ENCODE data around the gene CHADL. TPM values are rescaled to one million over a fixed set of nuclear protein-coding genes. Genes with fewer than 3 reads are reported as not detected.

CHADL gene
- total RNA-seq, 3 donors from 2014 or later: 1.1 to 8.8 (median 1.9) TPM

DNA sequence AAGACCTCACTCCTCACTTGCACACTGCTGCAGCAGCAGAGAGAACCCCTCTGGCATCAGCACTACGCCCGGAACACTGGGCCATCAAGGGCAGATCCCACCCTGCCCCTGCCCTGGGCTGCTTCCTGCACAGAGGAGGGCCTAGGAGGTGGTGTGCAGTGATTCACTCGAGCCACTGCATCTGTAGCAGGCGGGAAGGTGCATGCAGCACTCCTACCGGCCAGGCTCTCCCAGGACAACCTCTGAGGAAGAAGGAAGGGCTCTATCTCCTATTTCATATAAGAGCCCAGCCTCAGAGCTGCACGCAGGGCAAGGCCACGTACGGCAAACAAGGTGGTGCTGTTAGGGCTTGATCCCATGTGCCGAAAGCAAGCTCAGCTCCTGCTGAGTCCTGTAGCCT, 31.1 kb upstream of the CHADL start:
- ATAC-seq (no peak), DNase-seq (no peak)
- Histone ChIP-seq H3K4me1 (ENCODE audit: low read depth) (no peaks in the 10 kb centered on the region), H3K9me3 (no peaks in the 10 kb centered on the region), H3K36me3 (ENCODE audit: low read depth) (no peaks in the 10 kb centered on the region), H3K4me3 (no peak overlapping the region)
- intact Hi-C loops (cut with DNase I, micrococcal nuclease): no loop called here
- TF ChIP-seq, protein P1, sequence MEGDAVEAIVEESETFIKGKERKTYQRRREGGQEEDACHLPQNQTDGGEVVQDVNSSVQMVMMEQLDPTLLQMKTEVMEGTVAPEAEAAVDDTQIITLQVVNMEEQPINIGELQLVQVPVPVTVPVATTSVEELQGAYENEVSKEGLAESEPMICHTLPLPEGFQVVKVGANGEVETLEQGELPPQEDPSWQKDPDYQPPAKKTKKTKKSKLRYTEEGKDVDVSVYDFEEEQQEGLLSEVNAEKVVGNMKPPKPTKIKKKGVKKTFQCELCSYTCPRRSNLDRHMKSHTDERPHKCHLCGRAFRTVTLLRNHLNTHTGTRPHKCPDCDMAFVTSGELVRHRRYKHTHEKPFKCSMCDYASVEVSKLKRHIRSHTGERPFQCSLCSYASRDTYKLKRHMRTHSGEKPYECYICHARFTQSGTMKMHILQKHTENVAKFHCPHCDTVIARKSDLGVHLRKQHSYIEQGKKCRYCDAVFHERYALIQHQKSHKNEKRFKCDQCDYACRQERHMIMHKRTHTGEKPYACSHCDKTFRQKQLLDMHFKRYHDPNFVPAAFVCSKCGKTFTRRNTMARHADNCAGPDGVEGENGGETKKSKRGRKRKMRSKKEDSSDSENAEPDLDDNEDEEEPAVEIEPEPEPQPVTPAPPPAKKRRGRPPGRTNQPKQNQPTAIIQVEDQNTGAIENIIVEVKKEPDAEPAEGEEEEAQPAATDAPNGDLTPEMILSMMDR (IDR thresholded peaks at IDR 0.05): no peak

DNA sequence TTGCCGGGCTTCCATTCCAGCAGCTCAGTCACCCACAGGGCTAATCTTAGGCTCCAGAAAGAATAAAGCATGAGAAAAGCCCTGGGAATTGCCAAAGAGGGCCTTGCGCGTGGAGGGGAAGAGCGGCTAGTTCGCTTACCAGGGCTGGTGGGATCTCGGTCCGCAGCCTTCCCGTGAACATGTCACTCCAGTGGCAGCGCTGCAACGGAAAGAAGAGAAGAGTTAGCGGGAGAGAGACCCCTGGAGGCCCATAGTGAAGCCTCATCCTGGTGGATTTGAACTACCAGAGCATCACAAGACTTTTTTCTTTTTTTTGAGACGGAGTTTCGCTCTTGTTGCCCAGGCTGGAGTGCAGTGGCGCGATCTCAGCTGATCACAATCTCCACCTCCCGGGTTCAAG, 27.2 kb upstream of the CHADL start:
- TF ChIP-seq, protein P1 (IDR thresholded peaks at IDR 0.05): no peak
- no peak for DNase-seq
- Histone ChIP-seq H3K4me1 (ENCODE audit: low read depth) (no peaks in the 10 kb centered on the region), H3K36me3 (ENCODE audit: low read depth) (no peaks in the 10 kb centered on the region), H3K9me3 (no peaks in the 10 kb centered on the region), H3K4me3 (no peak overlapping the region)
- intact Hi-C loops (cut with DNase I, micrococcal nuclease): no loop called here
- no peak for ATAC-seq

DNA sequence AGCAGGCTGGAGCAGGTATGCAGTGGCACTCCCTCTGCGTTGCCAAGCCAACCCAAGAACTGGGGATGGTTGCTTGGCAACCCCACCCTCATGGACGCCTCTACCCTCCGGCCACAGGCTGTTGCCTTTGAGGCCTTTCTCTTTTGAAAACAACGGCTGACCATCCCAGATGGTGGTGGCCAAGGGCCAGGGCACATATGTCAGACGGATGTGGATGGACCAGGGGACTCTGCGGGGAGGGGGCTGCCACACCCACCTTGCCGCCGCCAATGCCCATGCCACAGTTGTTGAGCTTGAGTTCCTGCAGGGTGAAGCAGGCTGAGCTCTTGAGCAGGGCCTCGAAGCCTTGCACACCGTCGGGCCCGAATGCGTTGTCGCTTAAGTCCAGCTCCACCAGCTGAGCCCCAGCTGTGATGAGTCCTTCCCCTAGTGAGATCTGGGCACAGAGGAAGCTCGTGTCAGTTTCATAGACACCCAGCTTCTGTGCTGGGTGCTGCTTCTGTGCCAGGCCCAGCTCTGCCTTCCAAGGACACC, 23.7 kb upstream of the CHADL start:
- peaks cover 3% of the 10 kb centered on the region for H3K36me3 ChIP-seq (ENCODE audit: low read depth)
- H3K9me3 ChIP-seq: no peaks in the 10 kb centered on the region
- no peak overlapping the region for H3K4me3 ChIP-seq
- ATAC-seq (no peak), DNase-seq (no peak)
- TF ChIP-seq, protein P1 (IDR thresholded peaks at IDR 0.05): no peak
- intact Hi-C loops (cut with DNase I, micrococcal nuclease): no loop called here
- H3K4me1 ChIP-seq (ENCODE audit: low read depth): no peaks in the 10 kb centered on the region

DNA sequence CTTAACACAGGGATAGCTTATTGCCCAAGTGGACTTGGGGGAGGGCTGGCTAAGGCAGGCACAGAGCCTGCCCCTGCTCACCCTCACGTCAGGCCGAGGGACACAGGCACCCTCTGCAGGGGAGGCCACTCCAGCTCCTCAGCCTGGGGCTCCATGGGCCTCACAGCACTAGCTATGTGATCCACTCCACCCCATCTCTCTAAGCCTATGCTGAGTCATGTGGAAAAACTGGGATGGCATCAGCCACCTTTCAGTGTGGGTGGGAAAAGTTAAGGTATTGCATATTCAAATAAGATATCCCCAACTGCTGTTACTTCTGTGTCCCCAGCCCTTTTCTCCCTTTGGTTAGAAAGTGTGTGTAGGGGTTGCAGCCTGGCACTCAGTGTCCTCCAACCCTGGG, 23.0 kb upstream of the CHADL start:
- Histone ChIP-seq H3K36me3 (ENCODE audit: low read depth) (peaks cover 3% of the 10 kb centered on the region), H3K9me3 (no peaks in the 10 kb centered on the region), H3K4me1 (ENCODE audit: low read depth) (no peaks in the 10 kb centered on the region), H3K4me3 (no peak overlapping the region)
- intact Hi-C loops (cut with DNase I, micrococcal nuclease): no loop called here
- ATAC-seq: no peak
- TF ChIP-seq, protein P1 (IDR thresholded peaks at IDR 0.05): no peak
- DNase-seq: no peak

DNA sequence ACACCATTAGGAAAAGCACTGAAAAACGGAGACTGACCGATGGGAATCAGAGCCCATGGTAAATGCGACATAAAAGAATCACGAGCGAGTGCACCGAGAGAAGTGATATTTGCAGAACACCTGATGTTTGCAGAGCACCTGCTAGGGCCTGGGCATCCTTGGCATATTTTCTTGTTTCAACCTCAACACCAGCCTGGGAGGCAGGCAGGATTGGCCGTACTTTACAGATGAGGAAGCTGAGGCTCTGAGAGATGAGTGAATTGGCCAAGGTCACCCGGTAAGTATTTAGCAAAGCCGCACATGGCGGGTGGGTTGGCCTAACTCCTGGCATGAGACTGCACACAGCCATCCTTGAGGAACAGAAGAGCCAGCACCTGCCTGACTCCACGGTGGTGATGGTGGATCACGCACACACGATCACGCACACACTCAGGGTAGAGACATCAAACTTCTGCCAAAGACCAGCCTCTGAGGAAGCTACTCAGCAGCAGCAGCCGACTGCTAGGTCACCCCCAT, 21.6 kb upstream of the CHADL start:
- TF ChIP-seq, protein P1 (IDR thresholded peaks at IDR 0.05): no peak
- intact Hi-C loops (cut with DNase I, micrococcal nuclease): no loop called here
- Histone ChIP-seq H3K36me3 (ENCODE audit: low read depth) (peaks cover 3% of the 10 kb centered on the region), H3K4me3 (no peak overlapping the region), H3K4me1 (ENCODE audit: low read depth) (no peaks in the 10 kb centered on the region), H3K9me3 (no peaks in the 10 kb centered on the region)
- DNase-seq (no peak), ATAC-seq (no peak)

All from mucosa of descending colon (tissue), 3 donors.